ENCODE data around the gene TANK.

- TF ChIP-seq POLR2AphosphoS5 (IDR thresholded peaks at IDR 0.05; ENCODE audit: borderline replicate concordance, low read depth, low read length) (no peak), EZH2 (IDR thresholded peaks at IDR 0.05) (no peak)
Measured at GRCh38 chr2:161177969-161178368, 17.7 kb downstream of the TANK start.

Data from SK-N-MC (cell line).